PC-3 (cell line): ENCODE measurements around the gene DNASE1. TPM values are rescaled to one million over a fixed set of nuclear protein-coding genes. Genes with fewer than 3 reads are reported as not detected.

Experiments used
- ATAC-seq: fragments of 200-7000 bp; cut with Tn5 transposase; 2 replicates; pipeline ENCODE4 v1.9.1; 2020; ENCODE audit warnings: mild to moderate bottlenecking, moderate library complexity
- BruUV-seq: library from RNA; stranded (reverse); fragments of 400-500 nt; replicated peaks from 2 replicates; lab custom pipeline; 2021; lab: Mats Ljungman, UMichigan
- CTCF ChIA-PET: fragments of 300-600 bp; sonication (Branson Sonifier 250); formaldehyde crosslinking; loops from one replicate; lab custom pipeline; 2022; ENCODE audit warnings: antibody characterized with exemption; lab: Charles Lee
- POLR2A ChIA-PET: fragments of 300-600 bp; sonication (Branson Sonifier 250); formaldehyde crosslinking; loops from one replicate; lab custom pipeline; 2022; ENCODE audit warnings: antibody characterized with exemption; ENCODE audit not compliant: unreplicated experiment; lab: Charles Lee
- DNase-seq: peaks from one replicate; pipeline ENCODE4 v3.0.0-alpha.2; 2015
- H2AFZ ChIP-seq: fragments of 300-600 bp; sonication (generic); 2 replicates; pipeline ENCODE4 v1.6.0; 2016; ENCODE audit warnings: antibody characterized with exemption, low read length
- H3F3A ChIP-seq: fragments of 300-600 bp; sonication (generic); one replicate; pipeline ENCODE4 v1.6.0; 2017; ENCODE audit warnings: antibody characterized with exemption, low read length, control low read depth, mild to moderate bottlenecking; ENCODE audit not compliant: unreplicated experiment
- H3K27ac ChIP-seq: fragments of 300-600 bp; sonication (generic); 2 replicates; pipeline ENCODE4 v1.5.1; 2016; ENCODE audit warnings: mild to moderate bottlenecking, low read length
- H3K27me3 ChIP-seq: fragments of 300-600 bp; sonication (generic); 2 replicates; pipeline ENCODE4 v1.6.1; 2016; ENCODE audit warnings: low read length, mixed read lengths
- H3K36me3 ChIP-seq: fragments of 300-600 bp; sonication (generic); 2 replicates; pipeline ENCODE4 v1.6.1; 2016; ENCODE audit warnings: low read depth, mixed run types, low read length, mixed read lengths
- H3K4me1 ChIP-seq: fragments of 300-600 bp; sonication (generic); 2 replicates; pipeline ENCODE4 v1.5.1; 2016; ENCODE audit warnings: low read length; ENCODE audit not compliant: insufficient read depth
- H3K4me2 ChIP-seq: fragments of 300-600 bp; sonication (generic); 2 replicates; pipeline ENCODE4 v1.6.0; 2016; ENCODE audit warnings: low read length
- H3K4me3 ChIP-seq: fragments of 300-600 bp; sonication (generic); 2 replicates; pipeline ENCODE4 v1.5.1; 2016; ENCODE audit warnings: mild to moderate bottlenecking, low read length, mixed read lengths
- H3K79me2 ChIP-seq: fragments of 300-600 bp; sonication (generic); 2 replicates; pipeline ENCODE4 v1.6.1; 2017; ENCODE audit warnings: low read length, mixed read lengths
- H3K9ac ChIP-seq: fragments of 300-600 bp; sonication (generic); 2 replicates; pipeline ENCODE4 v1.6.0; 2016; ENCODE audit warnings: mild to moderate bottlenecking, low read length
- H3K9me2 ChIP-seq: fragments of 300-600 bp; sonication (generic); replicated peaks from 2 replicates; pipeline ENCODE4 v1.6.1; 2016; ENCODE audit warnings: mixed run types, low read length, mixed read lengths
- H3K9me3 ChIP-seq: fragments of 300-600 bp; sonication (generic); 2 replicates; pipeline ENCODE4 v1.6.1; 2016; ENCODE audit warnings: low read length, mixed read lengths
- H4K20me1 ChIP-seq: fragments of 300-600 bp; sonication (generic); 2 replicates; pipeline ENCODE4 v1.6.1; 2016; ENCODE audit warnings: low read length, mixed read lengths
- EZH2 ChIP-seq: fragments of 300-600 bp; sonication (generic); IDR thresholded peaks from one replicate; pipeline ENCODE4 v1.6.1; 2017; ENCODE audit warnings: antibody characterized with exemption, mild to moderate bottlenecking, low read length; ENCODE audit not compliant: unreplicated experiment
- EZH2phosphoT487 ChIP-seq: fragments of 300-600 bp; sonication (generic); IDR thresholded peaks from 2 replicates; pipeline ENCODE4 v1.6.1; 2018; ENCODE audit warnings: mild to moderate bottlenecking, antibody characterized with exemption, low read length, borderline replicate concordance
- intact Hi-C: fragments of 100-400 bp; cut with micrococcal nuclease; formaldehyde crosslinking; loops from 2 replicates; pipeline ENCODE4 v1.9.0; 2023
- total RNA-seq: library from RNA; depleted of rRNA; stranded (reverse); fragments of >200 nt; gene quantifications from 2 replicates; pipeline ENCODE4 v1.2.3, GENCODE V29; 2014
- TF ChIP-seq, protein P1 (sequence below): fragments of 300-600 bp; sonication (generic); conservative IDR thresholded peaks from 2 replicates; pipeline ENCODE4 v1.5.1; 2017; ENCODE audit warnings: antibody characterized with exemption, low read depth, mild to moderate bottlenecking, low read length

The DNASE1 gene
- total RNA-seq, 1 experiment from 2014 or later: 14.0 TPM

DNA sequence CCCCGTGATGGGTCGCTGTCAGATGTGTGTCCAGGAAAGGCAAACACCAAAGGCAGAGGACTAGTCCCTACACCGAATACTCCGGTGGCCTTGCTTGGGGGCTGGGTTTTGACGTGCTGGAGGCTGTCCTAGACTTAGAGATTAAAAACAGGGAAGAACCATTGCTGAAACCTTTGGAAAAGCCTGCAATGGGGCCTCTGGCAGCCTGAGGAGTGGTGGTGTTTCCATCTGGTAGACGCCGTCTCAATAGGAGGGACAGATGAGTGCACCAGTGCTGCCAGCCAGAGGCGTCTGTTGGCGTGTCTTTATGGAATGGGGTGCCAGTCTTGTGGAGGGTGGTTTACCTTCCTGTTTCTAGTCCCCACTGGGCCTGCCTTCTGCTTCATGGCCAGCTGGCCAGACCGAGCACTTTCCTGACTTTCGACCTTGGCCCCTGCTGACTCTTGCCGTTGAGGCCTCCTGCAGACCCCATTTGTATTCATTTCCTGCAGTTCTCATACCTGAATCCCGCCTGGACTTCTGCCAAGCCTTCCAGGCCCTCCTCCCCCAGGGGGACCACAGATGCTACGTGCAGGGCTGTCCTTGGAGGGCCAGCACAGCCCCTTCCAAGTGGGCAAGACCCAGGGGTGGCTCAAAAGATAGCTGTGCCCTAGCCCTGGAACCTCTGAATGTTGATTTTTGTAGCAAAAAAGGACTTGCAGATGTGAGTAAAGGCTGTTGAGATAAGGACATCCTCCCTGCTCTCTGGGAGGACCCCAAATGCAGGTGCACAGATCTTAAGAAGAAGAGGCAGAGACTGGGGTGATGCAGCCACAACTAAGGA, 1.9 kb upstream of the DNASE1 start:
- H3F3A ChIP-seq: no peaks in the 10 kb centered on the region
- H3K9me2 ChIP-seq: no peaks in the 10 kb centered on the region
- ChIA-PET POLR2A (no interaction called here), CTCF (no interaction called here)
- H3K36me3 ChIP-seq: peaks cover 4% of the 10 kb centered on the region; the same call in 1 of the 2 replicates
- no peak overlapping the region for H3K27ac ChIP-seq
- no peak overlapping the region for H3K4me3 ChIP-seq
- no peaks in the 10 kb centered on the region for H3K9me3 ChIP-seq
- no peak overlapping the region for H3K9ac ChIP-seq
- no TSS peak for BruUV-seq
- no peak for TF ChIP-seq EZH2
- TF ChIP-seq, protein P1, sequence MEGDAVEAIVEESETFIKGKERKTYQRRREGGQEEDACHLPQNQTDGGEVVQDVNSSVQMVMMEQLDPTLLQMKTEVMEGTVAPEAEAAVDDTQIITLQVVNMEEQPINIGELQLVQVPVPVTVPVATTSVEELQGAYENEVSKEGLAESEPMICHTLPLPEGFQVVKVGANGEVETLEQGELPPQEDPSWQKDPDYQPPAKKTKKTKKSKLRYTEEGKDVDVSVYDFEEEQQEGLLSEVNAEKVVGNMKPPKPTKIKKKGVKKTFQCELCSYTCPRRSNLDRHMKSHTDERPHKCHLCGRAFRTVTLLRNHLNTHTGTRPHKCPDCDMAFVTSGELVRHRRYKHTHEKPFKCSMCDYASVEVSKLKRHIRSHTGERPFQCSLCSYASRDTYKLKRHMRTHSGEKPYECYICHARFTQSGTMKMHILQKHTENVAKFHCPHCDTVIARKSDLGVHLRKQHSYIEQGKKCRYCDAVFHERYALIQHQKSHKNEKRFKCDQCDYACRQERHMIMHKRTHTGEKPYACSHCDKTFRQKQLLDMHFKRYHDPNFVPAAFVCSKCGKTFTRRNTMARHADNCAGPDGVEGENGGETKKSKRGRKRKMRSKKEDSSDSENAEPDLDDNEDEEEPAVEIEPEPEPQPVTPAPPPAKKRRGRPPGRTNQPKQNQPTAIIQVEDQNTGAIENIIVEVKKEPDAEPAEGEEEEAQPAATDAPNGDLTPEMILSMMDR: no peak
- no peak for TF ChIP-seq EZH2phosphoT487
- no peak overlapping the region for H3K4me2 ChIP-seq
- ATAC-seq (no peak), DNase-seq (no peak)
- intact Hi-C loops: no loop called here
- H3K27me3 ChIP-seq: no peaks in the 10 kb centered on the region
- H3K79me2 ChIP-seq: no peaks in the 10 kb centered on the region
- no peak overlapping the region for H2AFZ ChIP-seq
- H4K20me1 ChIP-seq: no peaks in the 10 kb centered on the region
- H3K4me1 ChIP-seq: no peaks in the 10 kb centered on the region

DNA sequence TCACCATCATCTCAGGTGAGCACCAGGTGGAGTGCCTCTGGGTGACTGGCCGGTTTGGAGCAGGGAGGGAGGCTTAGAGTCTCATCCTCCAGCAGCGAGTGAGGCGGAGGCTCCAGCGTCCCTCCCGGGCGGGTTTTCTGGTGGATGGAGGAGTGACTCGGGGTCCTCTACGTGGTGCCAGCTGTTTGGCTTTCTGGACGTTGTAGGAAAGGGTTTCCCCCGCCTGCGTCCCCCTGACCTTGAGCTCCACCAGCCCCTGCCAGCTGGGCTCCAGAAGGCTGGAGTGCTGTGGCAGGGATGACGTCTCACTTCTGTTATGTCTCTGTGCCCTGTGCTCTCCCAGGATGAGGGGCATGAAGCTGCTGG, 522 bp downstream of the DNASE1 start:
- no peak for ATAC-seq
- POLR2A ChIA-PET: no interaction called here

More for the DNA sequence above, 522 bp downstream of the DNASE1 start:
- H3K4me3 ChIP-seq: no peak overlapping the region
- no peaks in the 10 kb centered on the region for H3K79me2 ChIP-seq
- H3K9ac ChIP-seq: no peak overlapping the region
- intact Hi-C loops: no loop called here
- no peaks in the 10 kb centered on the region for H3K27me3 ChIP-seq
- CTCF ChIA-PET: no interaction called here
- H2AFZ ChIP-seq: no peak overlapping the region
- H3K27ac ChIP-seq: no peak overlapping the region
- peaks cover 11% of the 10 kb centered on the region; the same call in 1 of the 2 replicates for H3K36me3 ChIP-seq
- no TSS peak for BruUV-seq
- DNase-seq: no peak
- TF ChIP-seq EZH2 (no peak), EZH2phosphoT487 (no peak)
- TF ChIP-seq, protein P1: no peak
- no peak overlapping the region for H3K4me2 ChIP-seq
- H3K4me1 ChIP-seq: no peaks in the 10 kb centered on the region
- no peaks in the 10 kb centered on the region for H3K9me3 ChIP-seq
- no peaks in the 10 kb centered on the region for H3K9me2 ChIP-seq
- H3F3A ChIP-seq: no peaks in the 10 kb centered on the region
- no peaks in the 10 kb centered on the region for H4K20me1 ChIP-seq
